SK-N-MC (cell line): ENCODE data around the gene TNIK.

Source experiments
- EZH2 ChIP-seq: fragments of 200-600 bp; sonication (generic); IDR thresholded peaks from one replicate; pipeline ENCODE4 v1.6.1; 2017; ENCODE audit warnings: antibody characterized with exemption
- POLR2AphosphoS5 ChIP-seq: IDR thresholded peaks from 2 replicates; pipeline ENCODE4 v1.6.1; 2012; ENCODE audit warnings: mild to moderate bottlenecking, low read depth, low read length, borderline replicate concordance

- TF ChIP-seq EZH2 (no peak), POLR2AphosphoS5 (no peak)
Measured at GRCh38 chr3:171236265-171237008, 223.8 kb downstream of the TNIK start.
